ENCODE measurements around the gene FAM81B.
"Not testable (repeated sequence)": the region's sequence is repeated elsewhere in the genome, so short reads cannot be mapped to it uniquely, and the experiment has no call there.

FAM81B gene

DNA sequence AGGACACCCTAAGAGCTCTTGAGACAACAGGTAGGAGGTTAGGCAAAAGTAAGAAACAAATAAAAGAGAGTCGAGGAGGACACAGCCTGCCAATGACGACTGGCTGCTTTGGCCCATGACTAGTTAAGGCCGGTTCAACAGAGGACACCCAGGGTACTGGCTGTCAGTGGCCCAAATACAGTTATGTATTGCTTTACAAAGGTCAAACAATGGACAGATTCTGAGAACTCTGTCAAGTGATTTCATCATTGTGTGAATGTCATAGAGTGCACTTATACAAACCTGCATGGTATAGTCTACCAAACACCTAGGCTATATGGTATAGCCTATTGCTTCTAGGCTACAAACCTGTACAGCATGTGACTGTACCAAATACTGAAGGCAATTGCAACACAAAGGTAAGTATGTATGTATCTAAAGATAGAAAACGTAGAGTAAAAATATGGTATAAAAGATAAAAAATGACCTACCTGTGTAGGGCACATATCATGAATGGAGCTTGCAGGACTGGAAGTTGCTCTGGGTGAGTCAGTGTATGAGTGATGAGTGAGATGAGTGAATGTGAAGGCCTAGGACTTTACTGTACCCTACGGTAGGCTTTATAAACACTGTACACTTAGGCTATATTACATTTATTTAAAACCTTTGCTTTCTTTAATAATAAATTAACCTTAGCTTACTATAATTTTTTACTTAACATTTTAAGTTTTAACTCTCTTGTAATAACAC, 6.5 kb upstream of the FAM81B start:
- DNase-seq (ENCODE audit: low spot score), result no peak
- H3K27ac ChIP-seq, result no peak overlapping the region
- TF ChIP-seq CTCF (IDR thresholded peaks at IDR 0.05), result no peak

GRCh38 chr5:95385334-95385733, 5.8 kb upstream of the FAM81B start:
- no peak for TF ChIP-seq CTCF (IDR thresholded peaks at IDR 0.05)
- Histone ChIP-seq H3K27ac (no peak overlapping the region), H3K4me3 (no peak overlapping the region)
- DNase-seq (ENCODE audit: low spot score), result no peak

More for the DNA sequence above, 6.5 kb upstream of the FAM81B start:
- H3K4me3 ChIP-seq, result no peak overlapping the region

DNA sequence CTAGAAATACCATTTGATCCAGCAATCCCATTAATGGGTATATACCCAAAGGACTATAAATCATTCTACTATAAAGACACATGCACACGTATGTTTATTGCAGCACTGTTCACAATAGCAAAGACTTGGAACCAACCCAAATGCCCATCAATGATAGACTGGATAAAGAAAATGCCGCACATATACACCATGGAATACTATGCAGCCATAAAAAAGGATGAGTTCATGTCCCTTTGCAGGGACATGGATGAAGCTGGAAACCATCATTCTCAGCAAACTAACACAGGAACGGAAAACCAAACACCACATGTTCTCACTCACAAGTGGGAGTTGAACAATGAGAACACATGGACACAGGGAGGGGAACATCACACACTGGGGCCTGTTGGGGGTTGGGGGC, 799 bp downstream of the FAM81B start:
- not testable (repeated sequence) for DNase-seq (ENCODE audit: low spot score); H3K4me3 ChIP-seq; H3K27ac ChIP-seq

DNA sequence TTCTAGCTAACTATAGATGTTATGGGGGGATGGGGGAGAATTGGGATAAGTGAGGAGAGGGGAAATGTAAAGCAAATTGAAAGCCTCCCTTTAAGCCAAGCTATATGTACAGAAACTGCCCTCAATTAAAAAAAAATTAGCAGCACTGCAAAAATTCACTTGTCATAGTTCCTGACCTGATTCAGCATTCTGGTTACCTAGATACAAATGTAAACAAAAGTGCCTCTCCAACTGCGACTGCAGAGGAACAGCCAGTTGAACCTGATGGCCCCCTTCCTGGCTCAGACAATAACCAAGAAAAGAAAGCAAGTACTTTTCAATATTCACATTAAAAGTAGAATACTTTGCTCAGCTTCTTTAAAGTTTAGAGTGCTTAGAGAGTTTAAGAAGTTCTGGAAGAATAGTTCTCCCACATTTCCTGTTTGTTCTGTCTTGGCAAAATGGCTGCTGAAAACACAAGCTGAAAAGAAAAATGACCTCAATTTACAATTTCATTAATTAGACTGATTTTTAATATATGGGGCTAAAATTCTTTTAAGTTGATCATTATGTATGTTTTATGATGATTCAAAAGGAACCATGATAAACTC, 1.5 kb downstream of the FAM81B start:
- H3K27ac ChIP-seq, result no peak overlapping the region
- no peak overlapping the region for H3K4me3 ChIP-seq
- TF ChIP-seq CTCF (IDR thresholded peaks at IDR 0.05), result no peak
- DNase-seq (ENCODE audit: low spot score), result no peak

DNA sequence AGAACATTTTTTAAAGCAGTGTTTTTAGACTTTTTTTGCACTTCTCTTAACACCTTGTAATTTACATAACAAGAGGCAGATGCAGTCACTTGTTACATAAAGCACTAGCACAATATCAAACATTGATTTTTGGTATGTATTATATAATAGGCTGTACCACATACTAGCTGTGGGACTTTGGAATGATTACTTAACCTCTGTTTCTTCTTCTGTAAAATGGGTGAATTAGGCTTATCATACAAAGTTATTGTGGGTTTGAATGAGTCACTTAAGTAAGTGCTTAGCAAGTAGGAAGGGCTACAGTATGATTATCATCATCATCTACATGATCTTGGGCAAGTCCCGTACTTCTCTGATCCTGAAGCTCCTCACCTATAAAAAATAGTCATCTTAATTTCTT, 2.1 kb downstream of the FAM81B start:
- no peak for TF ChIP-seq CTCF (IDR thresholded peaks at IDR 0.05)
- Histone ChIP-seq H3K27ac (no peak overlapping the region), H3K4me3 (no peak overlapping the region)
- no peak for DNase-seq (ENCODE audit: low spot score)

- no peak overlapping the region for H3K27ac ChIP-seq
- no peak for TF ChIP-seq CTCF (IDR thresholded peaks at IDR 0.05)
- no peak overlapping the region for H3K4me3 ChIP-seq
- no peak for DNase-seq (ENCODE audit: low spot score)
Measured at GRCh38 chr5:95398989-95399388, 7.8 kb downstream of the FAM81B start.

DNA sequence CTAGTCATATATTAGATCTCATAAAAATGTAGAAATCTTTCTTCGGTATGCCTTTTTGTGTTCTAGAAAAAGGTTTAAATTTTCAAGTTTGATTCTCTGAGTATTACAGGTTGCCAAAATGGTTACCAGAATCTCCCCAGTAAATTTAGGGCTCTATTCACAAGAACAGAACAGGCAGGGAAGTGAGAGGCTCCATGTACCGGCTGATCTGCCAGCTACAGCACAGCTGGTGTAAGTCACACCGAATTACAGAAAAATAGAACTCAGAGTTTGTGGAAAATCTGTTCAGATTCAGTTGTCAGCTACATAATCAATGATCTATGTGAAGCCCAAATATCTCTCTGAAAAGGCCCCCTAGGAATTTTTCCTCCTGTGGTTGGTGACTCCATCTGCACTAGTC, 10.5 kb downstream of the FAM81B start:
- no peak overlapping the region for H3K4me3 ChIP-seq
- TF ChIP-seq CTCF (IDR thresholded peaks at IDR 0.05), result no peak
- H3K27ac ChIP-seq, result no peak overlapping the region
- DNase-seq (ENCODE audit: low spot score), result no peak

All from coronary artery (tissue), 2 donors.